ENCODE measurements around the gene DNAH3. TPM values are rescaled to one million over a fixed set of nuclear protein-coding genes. Genes with fewer than 3 reads are reported as not detected.
"Not testable (repeated sequence)": the region's sequence is repeated elsewhere in the genome, so short reads cannot be mapped to it uniquely, and the experiment has no call there.

DNAH3 gene
- total and polyA plus RNA-seq, 10 donors = 0.02 to 0.03 TPM; not detected in 8

DNA sequence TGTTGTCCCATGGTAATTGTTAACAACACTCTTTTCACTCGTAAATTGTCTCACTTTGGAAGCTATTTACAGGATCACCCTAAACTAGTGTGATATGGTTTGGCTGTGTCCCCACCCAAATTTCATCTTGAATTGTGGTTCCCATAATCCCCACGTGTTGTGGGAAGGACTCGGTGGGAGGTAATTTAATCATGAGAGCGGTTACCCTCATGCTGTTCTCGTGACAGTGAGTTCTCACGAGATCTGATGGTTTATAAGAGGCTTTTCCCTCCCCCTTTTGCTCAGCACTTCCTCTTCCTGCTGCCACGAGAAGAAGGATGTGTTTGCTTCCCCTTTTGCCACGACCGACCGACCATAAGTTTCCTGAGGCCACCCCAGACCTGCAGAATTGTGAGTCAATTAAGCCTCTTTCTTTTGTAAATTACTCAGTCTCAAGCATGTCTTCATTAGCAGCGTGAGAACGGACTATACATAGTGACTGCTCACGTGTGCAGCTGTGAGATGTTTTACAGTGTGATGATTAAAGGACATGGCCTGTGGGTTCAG is 34.4 kb downstream of the DNAH3 start:
- H3K9me3 ChIP-seq = peaks cover 0 to 19% (median 0%) of the 10 kb centered on the region in 8 donors
- DNase-seq = no peak
- peak overlapping the region in 2 of 8 donors; percentile 12 to 14 for H3K27ac ChIP-seq
- no peaks in the 10 kb centered on the region for H3K27me3 ChIP-seq (replicated peaks in 1 of 7)
- 26 to 37% (median 30%) methylated on average over 13 of the region's 13 CpGs for WGBS, 5 donors
- peaks cover 0 to 7% (median 2%) of the 10 kb centered on the region in 6 donors for H3K4me1 ChIP-seq
- intact Hi-C loops (cut with DNase I; ENCODE audit: low total_unique reads) = no loop called here
- H3K36me3 ChIP-seq = no peaks in the 10 kb centered on the region
- no peak for TF ChIP-seq POLR2A (IDR thresholded peaks at IDR 0.05)
- peak in 1 of 3 donors; percentile 21 for TF ChIP-seq POLR2AphosphoS5 (IDR thresholded peaks at IDR 0.05)
- TF ChIP-seq, protein P1, sequence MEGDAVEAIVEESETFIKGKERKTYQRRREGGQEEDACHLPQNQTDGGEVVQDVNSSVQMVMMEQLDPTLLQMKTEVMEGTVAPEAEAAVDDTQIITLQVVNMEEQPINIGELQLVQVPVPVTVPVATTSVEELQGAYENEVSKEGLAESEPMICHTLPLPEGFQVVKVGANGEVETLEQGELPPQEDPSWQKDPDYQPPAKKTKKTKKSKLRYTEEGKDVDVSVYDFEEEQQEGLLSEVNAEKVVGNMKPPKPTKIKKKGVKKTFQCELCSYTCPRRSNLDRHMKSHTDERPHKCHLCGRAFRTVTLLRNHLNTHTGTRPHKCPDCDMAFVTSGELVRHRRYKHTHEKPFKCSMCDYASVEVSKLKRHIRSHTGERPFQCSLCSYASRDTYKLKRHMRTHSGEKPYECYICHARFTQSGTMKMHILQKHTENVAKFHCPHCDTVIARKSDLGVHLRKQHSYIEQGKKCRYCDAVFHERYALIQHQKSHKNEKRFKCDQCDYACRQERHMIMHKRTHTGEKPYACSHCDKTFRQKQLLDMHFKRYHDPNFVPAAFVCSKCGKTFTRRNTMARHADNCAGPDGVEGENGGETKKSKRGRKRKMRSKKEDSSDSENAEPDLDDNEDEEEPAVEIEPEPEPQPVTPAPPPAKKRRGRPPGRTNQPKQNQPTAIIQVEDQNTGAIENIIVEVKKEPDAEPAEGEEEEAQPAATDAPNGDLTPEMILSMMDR (IDR thresholded peaks at IDR 0.05 in 8 of 11, conservative IDR thresholded peaks at IDR 0.05 in 3 of 11) = no peak
- H3K4me3 ChIP-seq = peak overlapping the region in 3 of 8 donors; percentile 8 to 55 (median 20)

DNA sequence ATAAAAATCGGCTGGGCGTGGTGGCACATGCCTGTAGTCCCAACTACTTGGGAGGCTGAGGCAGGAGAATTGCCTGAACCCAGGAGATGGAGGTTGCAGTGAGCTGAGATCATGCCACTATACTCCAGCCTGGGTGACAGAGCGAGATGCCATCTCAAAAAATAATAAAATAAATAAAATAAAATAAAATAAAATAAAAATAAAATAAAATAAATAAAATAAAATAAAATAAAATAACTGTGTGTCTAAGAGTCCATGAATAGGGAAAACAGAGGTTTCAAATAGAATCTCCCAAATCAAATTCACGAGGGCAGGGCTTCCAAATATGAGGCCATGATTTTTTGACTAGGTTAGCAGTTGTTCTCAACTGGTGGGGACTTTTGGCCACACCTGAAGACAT is 35.1 kb downstream of the DNAH3 start:
- DNase-seq; H3K27me3 ChIP-seq (replicated peaks in 1 of 7); H3K27ac ChIP-seq; H3K4me1 ChIP-seq; H3K36me3 ChIP-seq; intact Hi-C loops (cut with DNase I; ENCODE audit: low total_unique reads): not testable (repeated sequence)
- Histone ChIP-seq H3K9me3 (peaks cover 0 to 19% (median 0%) of the 10 kb centered on the region in 8 donors), H3K4me3 (peak overlapping the region in 2 of 8 donors; percentile 20 to 55)
- 93 to 99% (median 94%) methylated on average over 4 of the region's 4 CpGs for WGBS, 5 donors

DNA sequence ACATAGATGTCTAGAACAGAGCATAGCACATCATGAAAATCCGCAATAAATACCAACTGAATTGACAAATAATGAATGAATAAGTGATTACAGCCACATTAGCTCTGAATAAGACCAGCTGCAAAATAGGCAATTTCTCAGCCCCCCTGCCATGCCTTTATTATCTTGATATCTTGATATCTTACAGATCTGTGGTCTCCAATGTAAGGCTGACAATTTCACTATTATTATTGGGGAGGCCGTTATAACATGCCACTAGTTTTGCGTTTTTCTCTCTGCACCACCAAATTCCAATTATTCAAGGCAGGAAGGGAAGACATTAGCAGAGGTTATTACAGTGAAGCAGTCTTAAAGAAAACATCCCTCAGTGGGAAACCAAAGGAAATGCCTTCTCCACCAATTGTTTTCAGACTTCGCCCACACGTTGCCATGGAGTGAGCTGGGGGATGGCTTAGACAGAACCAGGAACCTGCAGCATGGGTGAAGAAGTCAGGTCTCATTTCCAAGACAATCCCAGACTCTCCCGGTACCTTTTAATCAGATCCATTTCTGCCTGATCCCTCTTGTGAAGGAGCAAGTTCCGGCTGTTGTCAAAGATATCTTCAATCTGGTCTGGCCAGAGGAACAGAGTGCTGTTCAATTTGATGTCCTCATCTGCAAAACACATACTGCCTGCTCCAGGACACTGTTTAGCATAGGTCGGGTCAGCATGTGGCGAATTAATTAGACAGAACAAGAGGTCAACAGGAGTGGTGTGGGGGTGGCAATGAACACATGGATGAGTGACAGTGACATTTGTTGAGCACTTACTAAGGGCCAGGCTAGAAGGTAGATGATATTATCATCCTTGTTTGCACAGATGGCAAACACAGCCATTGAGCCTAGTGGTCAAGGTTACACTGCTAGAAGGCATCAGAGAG is 46.4 kb downstream of the DNAH3 start:
- TF ChIP-seq, protein P1 (IDR thresholded peaks at IDR 0.05 in 8 of 11, conservative IDR thresholded peaks at IDR 0.05 in 3 of 11) = no peak
- TF ChIP-seq POLR2AphosphoS5 (IDR thresholded peaks at IDR 0.05) = no peak
- TF ChIP-seq POLR2A (IDR thresholded peaks at IDR 0.05) = no peak
- Histone ChIP-seq H3K9me3 (no peaks in the 10 kb centered on the region), H3K27ac (no peak overlapping the region), H3K36me3 (no peaks in the 10 kb centered on the region), H3K27me3 (replicated peaks in 1 of 7) (peaks cover 0 to 10% (median 0%) of the 10 kb centered on the region in 7 donors), H3K4me1 (no peaks in the 10 kb centered on the region), H3K4me3 (no peak overlapping the region)
- WGBS, 5 donors = 39 to 49% (median 42%) methylated on average over 9 of the region's 9 CpGs
- no peak for DNase-seq
- intact Hi-C loops (cut with DNase I; ENCODE audit: low total_unique reads) = no loop called here

DNA sequence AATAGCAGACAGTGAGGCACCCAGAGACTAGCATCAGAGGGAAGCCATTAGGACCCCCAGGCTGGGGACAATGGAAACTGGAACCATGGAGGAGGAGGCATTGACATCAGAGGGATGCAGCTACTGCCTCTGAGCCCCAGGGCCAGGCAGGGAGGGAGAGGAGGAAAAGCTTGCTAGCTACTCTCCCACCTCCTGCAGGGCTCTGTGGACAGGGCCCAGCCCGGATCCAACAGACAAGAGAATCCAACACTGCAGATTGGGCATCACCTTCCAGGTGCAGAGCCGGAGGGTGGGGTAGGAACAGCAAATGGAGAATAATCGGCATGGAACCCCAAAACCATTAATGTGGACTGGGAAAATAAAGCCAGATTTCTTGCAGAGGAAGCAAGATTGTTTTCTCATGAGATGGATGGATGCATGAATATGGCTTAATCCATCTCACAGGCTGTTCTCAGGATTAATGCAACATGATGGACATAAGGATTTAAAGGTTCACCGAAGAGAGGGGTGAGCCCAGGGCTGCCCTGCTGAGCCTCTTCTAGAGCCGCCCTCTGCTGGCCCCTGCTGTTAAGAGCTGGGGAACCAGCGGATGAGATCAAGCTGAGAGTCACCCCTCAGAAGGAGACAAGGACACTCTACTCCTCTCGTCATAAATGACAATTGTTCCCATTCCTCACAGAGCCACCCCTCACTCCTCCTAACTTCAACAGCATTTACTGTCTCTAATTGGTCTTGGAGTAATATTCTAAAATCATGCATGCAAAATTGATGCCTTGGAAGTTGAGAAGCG is 48.8 kb downstream of the DNAH3 start:
- Histone ChIP-seq H3K36me3 (no peaks in the 10 kb centered on the region), H3K27me3 (replicated peaks in 1 of 7) (peaks cover 0 to 25% (median 0%) of the 10 kb centered on the region in 7 donors), H3K9me3 (no peaks in the 10 kb centered on the region), H3K4me3 (no peak overlapping the region), H3K4me1 (no peaks in the 10 kb centered on the region), H3K27ac (no peak overlapping the region)
- no peak for DNase-seq
- WGBS, 5 donors = 66 to 74% (median 67%) methylated on average over 8 of the region's 8 CpGs
- TF ChIP-seq, protein P1 (IDR thresholded peaks at IDR 0.05 in 8 of 11, conservative IDR thresholded peaks at IDR 0.05 in 3 of 11) = peak in 2 of 11 experiments; percentile 11 to 22
- no peak for TF ChIP-seq POLR2A (IDR thresholded peaks at IDR 0.05)
- intact Hi-C loops (cut with DNase I; ENCODE audit: low total_unique reads) = no loop called here
